GM18519 (cell line): Measurements from ENCODE around the gene HIC2.
"Not testable (repeated sequence)": the region's sequence is repeated elsewhere in the genome, so short reads cannot be mapped to it uniquely, and the experiment has no call there.

Experiments
- ATAC-seq: cut with Tn5 transposase; IDR thresholded peaks from one replicate; pipeline ENCODE4 v1.9.1; 2021; ENCODE audit warnings: mild to moderate bottlenecking, moderate library complexity; ENCODE audit not compliant: unreplicated experiment, low FRiP score

Gene HIC2, protein sequence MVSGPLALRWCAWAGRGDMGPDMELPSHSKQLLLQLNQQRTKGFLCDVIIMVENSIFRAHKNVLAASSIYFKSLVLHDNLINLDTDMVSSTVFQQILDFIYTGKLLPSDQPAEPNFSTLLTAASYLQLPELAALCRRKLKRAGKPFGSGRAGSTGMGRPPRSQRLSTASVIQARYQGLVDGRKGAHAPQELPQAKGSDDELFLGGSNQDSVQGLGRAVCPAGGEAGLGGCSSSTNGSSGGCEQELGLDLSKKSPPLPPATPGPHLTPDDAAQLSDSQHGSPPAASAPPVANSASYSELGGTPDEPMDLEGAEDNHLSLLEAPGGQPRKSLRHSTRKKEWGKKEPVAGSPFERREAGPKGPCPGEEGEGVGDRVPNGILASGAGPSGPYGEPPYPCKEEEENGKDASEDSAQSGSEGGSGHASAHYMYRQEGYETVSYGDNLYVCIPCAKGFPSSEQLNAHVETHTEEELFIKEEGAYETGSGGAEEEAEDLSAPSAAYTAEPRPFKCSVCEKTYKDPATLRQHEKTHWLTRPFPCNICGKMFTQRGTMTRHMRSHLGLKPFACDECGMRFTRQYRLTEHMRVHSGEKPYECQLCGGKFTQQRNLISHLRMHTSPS

GRCh38 chr22:21417227-21417746 lies at the start of gene HIC2:
Gene HIC2 (plus strand): TSS chr22:21417371. CDS start chr22:21442832, 25,461 bp downstream.
- ATAC-seq: peak; percentile 63

DNA sequence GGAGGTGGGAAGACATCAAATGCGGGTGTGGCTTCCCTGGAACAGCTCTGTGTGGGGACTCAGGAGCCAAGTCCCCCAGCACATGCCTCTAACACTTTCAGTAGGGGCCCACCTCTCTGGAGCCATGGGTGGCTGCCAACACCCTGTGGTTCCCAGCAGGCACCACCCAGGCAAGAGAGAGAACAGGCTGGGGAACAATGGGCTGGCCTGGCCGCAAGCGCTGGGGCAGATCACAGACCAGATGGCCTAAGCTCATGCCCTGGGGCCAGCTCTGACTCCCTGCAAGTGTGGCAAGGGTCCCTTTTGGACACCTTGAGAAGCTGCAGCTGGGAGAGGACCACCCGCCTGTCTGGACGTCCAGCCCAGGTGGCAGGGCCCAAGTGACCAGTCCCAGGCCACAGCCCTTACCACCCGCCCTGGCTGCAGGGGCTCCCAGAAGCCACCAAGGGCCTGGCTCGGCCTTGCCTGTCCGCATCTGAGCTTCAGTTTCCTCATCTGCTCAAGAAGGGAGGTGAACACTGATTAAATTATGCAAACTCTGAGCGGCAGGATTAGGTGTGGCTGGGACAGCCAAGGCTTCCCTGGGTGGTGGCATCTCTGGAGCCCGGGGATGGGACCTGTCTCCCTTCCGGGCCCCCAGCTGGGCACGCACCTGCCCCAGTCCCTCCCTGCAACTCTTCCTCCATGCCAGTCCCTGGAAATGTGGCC lies 48.4 kb upstream of the HIC2 start:
- not testable (repeated sequence) for ATAC-seq

DNA sequence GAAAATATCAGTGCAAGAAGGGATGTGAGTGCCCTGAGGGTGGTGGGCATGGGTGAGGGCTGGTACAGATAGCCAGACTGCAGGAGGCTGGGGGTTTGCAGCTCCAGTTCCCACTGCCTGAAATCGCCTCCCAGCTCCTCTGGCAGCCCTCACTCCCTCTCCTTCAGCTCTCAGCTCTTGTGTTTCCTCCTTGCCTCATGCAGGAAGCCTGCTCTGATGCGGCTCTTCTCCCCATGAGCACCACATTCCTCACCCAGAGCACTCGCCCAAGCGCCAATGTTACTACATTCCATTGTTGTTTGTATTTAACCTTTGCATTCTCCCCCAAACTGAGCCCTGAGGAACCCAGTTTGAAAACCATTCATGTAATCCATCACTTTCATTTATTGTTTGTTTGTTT lies 41.3 kb upstream of the HIC2 start:
- ATAC-seq: not testable (repeated sequence)

DNA sequence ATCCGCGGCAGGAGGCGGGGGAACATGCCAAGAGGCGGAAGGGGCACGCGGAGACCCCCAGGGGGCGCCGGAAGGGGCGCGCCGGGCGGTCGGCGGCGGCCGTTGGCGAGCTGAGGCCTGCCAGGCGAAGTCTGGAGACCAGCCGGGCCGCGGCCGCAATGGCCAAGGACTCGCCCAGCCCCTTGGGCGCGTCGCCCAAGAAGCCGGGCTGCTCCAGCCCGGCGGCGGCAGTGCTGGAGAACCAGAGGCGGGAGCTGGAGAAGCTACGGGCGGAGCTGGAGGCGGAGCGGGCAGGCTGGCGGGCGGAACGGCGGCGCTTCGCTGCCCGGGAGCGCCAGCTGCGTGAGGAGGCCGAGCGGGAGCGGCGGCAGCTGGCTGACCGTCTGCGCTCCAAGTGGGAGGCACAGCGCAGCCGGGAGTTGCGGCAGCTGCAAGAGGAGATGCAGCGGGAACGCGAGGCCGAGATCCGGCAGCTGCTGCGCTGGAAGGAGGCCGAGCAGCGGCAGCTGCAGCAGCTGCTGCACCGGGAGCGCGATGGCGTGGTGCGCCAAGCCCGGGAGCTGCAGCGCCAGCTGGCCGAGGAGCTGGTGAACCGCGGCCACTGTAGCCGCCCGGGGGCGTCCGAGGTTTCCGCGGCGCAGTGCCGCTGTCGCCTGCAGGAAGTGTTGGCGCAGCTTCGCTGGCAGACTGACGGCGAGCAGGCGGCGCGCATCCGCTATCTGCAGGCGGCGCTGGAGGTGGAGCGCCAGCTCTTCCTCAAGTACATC lies 33.3 kb upstream of the HIC2 start, which contains the start of gene RIMBP3B:
TSS of gene RIMBP3B (plus strand) at position 51 of the 767 bp plus-strand sequence. CDS start at position 159, 108 bp downstream.
- ATAC-seq: peak; percentile 60

- ATAC-seq: not testable (repeated sequence)
Measured at GRCh38 chr22:21384468-21385357, 32.5 kb upstream of the HIC2 start.

GRCh38 chr22:21389480-21389879 lies 27.7 kb upstream of the HIC2 start:
- not testable (repeated sequence) for ATAC-seq

- not testable (repeated sequence) for ATAC-seq
Measured at GRCh38 chr22:21390013-21390412, 27.2 kb upstream of the HIC2 start.

GRCh38 chr22:21394613-21395012 lies 22.6 kb upstream of the HIC2 start:
- not testable (repeated sequence) for ATAC-seq

GRCh38 chr22:21401197-21401969 lies 15.8 kb upstream of the HIC2 start:
- not testable (repeated sequence) for ATAC-seq

GRCh38 chr22:21402763-21403314 lies 14.3 kb upstream of the HIC2 start:
- not testable (repeated sequence) for ATAC-seq

- ATAC-seq: not testable (repeated sequence)
Measured at GRCh38 chr22:21407139-21407538, 10.0 kb upstream of the HIC2 start.

DNA sequence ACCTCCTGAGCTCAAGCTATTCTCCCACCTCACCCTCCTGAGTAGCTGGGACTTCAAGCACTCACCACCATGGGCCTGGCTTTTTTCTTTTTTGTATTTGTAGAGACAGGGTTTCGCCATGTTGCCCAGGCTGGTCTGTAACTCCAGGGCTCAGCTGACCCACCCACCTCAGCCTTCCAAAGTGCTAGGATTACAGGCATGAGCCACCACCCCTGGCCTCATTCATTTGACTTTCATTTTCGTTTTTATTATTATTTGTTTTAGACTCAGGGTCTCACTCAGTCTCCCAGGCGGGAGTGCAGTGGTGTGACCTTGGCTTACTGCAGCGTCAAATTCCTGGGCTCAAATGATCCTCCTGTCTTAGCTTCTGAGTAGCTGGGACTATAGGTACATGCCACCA lies 9.4 kb upstream of the HIC2 start:
- not testable (repeated sequence) for ATAC-seq

DNA sequence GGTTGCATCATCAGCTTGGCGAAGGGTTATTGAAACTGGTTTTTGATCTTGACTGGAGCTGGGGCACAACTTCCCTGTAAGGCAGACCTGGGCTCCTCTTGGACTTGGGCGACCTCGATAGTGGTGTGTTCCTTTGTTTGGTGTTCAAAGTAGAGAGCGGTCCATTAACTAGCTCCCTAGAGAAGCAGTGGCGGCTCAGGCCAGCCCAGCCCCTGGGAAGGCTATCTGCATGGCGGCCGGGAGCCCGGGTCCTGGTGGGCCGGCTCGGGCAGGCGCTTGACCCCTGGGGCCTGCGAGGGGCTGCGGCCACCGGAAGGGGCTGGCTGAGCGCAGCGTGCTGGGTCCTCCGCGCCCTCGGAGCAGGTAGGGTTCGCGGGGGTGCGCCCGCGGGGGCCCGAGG lies 796 bp upstream of the HIC2 start:
- ATAC-seq: not testable (repeated sequence)

DNA sequence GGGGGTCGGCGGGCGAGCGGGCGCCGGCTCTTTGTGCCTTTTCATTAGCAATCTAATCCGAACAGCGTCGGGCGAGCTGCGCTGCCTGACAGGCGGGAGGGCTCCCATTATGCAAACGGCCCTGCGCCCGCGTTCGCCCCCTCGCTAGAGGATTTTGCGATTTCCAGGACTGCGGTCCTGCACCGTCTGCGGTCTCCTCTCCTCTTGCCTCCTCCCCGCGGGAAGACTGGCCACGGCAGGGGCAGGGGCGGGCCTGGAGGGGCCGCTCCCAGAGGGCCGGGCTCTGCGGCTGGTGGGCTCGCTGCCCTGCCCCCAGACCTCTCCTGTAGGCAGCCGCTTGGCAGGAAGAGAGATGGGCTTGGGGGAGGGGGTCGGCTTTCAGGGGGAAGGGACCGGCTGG lies 682 bp downstream of the HIC2 start:
- ATAC-seq: not testable (repeated sequence)

DNA sequence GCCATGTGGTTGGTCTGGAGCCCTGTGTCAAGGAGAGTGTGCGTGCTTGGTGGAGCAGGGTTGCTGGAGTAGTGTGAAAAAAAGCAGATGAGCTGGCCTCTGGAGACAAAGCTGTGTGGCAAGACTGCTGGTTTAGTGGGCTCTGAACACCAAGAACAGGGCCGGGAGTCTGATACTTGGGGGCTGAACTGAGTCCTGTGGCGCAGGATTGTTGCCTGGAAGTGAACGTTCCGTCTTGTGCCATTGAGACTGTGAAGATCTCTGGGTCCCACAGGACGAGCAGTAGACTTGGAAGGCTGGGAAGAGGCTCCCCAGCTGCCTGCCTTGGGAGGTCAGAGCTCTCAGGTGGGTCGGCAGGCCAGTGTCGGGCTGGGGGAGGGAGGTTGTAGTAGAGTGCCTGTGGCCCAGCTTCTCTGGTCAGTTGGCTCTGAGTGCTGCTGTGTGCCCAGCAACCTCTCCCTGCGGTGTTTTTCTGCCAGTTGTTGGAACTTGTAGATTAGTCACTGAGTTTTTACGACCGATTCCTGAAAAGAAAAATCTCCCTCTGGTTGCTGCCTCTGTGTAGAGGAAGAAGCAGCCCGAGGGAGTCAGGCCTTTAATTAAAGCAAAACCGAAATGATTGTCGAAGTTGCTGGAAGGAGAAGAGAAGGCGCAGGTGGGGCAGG lies 1.9 kb downstream of the HIC2 start:
- ATAC-seq: not testable (repeated sequence)

GRCh38 chr22:21420180-21420763 lies 3.1 kb downstream of the HIC2 start:
- not testable (repeated sequence) for ATAC-seq

DNA sequence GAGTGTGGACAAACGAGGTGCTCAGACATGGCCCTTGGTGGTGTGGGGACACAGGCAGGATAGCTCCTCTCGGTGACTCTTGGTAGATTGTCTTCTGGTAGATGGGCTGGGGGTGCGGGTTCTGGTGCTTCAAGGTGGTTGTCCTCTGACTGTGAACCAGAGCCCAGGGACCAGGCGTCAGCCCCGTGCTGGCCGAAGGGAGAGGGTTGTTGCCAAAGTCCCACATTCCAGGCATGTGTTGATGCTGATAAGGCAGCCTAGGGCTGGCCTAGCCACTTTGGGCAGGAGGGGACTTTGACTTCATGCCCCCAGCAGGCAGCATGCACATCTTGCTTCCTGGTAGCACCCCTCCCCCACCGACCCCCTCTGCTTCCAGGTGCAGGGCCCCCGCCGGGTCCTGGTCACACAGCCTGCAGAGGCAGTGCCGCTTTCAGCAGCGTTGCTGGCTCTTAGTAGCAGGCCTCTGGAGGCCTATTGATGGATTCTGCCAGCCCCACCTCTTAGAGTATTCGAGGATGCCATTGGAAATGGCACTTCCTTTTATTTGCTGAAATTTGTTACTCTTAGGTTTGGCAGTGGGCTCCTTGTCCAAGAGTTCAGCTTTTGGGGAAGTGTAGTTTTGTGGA lies 7.0 kb downstream of the HIC2 start:
- not testable (repeated sequence) for ATAC-seq
